Stimulated activated CD4-positive, alpha-beta T cell treated with anti-CD3 and anti-CD28 coated beads, Interleukin-4, amount 100 ng/mL, for 48 hours (primary cell): Measurements from ENCODE around the gene ZFHX3.
"Not testable (repeated sequence)": the region's sequence is repeated elsewhere in the genome, so short reads cannot be mapped to it uniquely, and the experiment has no call there.

ENCODE experiments used
- DNase-seq, 2 donors: peaks; one replicate each; pipeline ENCODE4 v3.0.0-alpha.2; 2020; ENCODE audit warnings: low read depth in 2 of 2

Gene ZFHX3

DNA sequence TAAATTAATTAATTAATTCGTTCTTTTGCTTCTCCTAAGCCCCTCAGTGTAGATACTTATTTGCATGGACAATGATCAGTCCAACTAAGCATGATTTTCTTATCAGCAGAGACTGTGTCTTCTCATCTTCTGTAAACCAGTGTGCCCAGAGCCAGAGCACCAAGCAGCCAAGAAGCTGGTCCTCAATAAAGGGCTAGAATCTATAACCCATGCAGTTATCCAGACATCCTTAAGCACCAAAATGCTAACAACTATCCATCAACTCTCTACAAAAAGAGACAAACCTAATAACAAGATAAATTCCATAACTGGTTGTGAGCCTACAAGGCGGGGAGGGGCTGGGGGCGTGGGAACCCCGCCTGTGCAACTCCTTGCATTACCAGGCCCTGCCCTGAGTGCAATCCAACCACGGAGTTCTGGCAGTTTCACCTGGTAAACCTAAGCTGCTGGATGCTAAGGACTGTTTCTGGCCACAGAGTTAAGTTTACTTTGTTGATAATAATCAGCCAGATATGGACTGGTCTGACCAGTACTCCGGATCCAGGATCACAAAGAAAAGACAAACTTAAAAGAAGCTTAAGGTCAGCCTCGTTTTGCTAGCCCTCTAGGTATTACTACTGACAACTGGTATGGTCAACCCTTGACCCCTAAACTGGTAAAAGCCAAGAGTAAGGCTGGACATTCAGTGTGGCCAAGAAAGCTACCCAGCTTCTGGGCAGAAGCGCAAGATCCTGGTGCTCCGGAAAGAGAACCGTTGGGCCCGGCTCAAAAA lies 51.5 kb downstream of the ZFHX3 start:
- DNase-seq, result no peak

- DNase-seq, result not testable (repeated sequence)
These were observed 52.1 kb downstream of the ZFHX3 start for GRCh38 chr16:72995882-72996270.

GRCh38 chr16:72995151-72995881 lies 52.6 kb downstream of the ZFHX3 start:
- peak in 1 of 2 donors; percentile 9 for DNase-seq

DNA sequence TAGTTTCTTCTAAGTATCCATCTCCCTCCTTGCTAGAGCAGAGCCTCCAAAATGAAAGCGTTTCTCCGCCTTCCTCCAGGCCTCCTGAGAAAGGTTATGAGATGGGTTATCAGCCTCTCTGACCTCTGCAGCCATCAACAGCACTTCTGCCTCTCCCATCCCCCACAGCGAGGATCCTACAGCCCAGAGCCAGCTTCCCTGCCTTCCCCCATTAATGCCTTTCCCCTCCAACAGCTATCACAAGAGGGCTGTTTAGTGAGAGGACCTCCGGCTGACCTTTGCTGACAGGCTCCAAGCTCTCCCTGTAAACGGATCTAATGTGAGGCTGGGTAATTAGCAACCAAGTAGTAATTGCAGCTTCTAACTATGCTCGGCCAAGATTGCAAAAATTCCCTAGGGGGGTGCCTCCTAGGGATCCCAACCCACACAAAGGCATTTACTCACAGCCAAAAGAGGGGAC lies 55.8 kb downstream of the ZFHX3 start:
- no peak for DNase-seq

GRCh38 chr16:72991644-72992043 lies 56.3 kb downstream of the ZFHX3 start:
- DNase-seq, result no peak

GRCh38 chr16:72991211-72991610 lies 56.7 kb downstream of the ZFHX3 start:
- DNase-seq, result no peak

DNA sequence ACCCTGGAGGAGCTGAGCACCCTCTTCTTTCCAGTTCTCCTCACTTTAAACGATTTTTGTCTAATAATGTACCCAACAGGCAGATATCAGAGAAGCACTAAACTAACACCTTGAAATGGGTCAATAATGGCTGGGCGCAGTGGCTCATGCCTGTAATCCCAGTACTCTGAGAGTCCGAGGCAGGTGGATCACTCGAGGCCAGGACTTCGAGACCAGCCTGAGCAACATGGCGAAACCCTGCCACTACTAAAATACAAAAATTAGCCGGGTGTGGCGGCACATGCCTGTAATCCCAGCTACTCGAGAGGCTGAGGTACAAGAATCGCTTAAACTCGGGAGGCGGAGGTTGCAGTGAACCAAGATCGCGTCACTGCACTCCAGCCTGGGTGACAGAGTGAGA lies 57.4 kb downstream of the ZFHX3 start:
- DNase-seq, result no peak

GRCh38 chr16:72989579-72990551 lies 58.1 kb downstream of the ZFHX3 start:
- DNase-seq, result no peak

DNA sequence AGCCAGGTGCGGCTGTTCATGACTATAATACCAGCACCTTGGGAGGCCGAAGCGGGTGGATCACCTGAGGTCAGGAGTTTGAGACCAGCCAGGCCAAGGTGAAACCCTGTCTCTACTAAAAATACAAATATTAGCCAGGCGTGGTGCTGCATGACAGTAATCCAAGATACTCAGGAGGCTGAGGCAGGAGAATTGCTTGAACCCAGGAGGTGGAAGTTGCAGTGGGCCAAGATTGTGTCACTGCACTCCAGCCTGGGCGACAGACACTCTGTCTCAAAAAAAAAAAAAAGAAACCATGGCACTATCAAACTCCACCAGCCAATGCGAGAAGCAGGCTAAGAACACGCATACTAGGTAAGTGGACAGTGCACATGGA lies 58.7 kb downstream of the ZFHX3 start:
- not testable (repeated sequence) for DNase-seq

DNA sequence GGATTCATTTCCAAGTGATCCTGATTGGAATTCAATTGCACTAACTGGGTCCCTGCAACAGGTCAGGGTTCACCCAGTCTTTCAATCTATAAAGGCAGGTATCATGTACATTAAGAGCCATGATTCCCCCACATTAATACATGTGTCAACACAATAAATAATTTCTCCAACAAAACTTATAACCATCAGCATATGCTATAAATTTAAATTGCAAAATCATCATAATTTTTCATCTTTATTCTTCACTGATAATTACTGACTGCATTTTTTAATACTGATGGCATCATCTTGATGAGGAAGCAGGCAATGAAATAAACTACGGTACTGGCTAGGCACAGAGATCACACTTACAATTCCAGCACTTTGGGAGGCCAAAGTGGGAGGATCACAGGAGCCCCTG lies 59.4 kb downstream of the ZFHX3 start:
- no peak for DNase-seq

DNA sequence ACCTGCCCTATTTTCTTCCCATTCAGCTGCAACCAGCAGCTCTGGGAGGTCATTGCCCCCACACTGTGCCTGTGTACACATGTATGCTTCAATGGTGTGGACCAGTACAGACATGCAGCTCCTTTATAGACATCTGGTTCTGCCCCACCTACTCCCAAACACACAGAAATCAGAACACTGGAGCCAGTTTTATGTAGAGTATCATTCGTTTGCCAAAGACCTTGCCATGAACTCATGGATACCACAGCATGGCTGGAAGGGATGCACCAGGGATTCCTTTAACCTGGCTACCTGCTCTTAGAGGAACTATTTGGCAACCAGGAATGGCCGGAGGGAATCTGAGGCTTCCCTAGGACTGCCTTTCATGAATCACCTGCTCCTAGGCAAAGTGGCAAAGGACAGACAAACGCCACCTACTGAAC lies 60.4 kb downstream of the ZFHX3 start:
- DNase-seq, result no peak

DNA sequence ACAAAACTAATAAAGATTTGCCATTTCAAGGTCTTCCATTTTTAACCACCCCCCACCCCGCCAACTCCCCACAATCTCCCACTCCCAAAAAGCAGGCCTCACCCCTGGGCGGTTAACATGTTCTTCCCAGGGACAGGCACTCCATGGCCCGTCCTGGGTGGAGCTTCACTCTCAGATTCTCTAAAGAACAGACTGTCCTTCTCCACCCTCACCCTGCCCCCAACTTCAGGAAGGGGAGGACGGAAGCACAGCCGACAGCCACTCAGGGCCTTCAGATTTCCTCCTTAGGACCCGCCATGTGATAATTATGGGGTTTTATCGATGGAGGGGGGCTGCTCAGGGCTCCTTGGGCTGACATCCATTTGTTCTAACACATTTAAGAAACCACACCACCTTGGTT lies 61.9 kb downstream of the ZFHX3 start:
- no peak for DNase-seq

GRCh38 chr16:72985148-72985941 lies 62.6 kb downstream of the ZFHX3 start:
- no peak for DNase-seq

DNA sequence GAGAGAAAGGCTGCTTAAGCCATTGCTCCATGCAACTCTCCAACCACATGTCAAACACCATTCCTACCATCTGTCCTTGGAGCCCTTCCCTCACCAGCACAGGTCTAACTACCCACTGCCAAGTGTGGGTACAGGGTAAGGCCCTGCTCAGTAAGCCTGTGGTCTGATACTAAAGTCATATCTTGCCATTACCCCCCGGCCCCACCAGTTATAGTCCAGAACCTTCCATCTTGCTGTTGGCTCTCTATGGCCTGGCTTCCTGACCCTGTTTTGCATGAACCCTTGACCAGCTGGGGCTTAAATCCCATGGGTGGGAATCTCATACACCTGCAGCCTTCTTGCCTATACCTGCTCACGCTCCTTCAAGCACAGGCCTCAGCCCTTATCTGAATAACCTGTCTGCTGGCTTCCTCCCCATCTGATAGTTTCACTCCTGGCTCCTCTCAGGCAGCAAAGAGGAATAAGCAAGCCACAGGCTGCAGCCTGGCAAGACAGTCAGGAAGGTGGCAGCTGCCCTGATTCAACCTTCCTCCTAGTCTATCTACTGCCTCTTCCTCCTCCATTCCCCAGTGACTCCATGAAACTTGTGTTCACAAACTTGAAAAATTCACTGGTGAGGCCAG lies 64.1 kb downstream of the ZFHX3 start:
- DNase-seq, result no peak

- DNase-seq, result no peak
These were observed 64.7 kb downstream of the ZFHX3 start for GRCh38 chr16:72983241-72983640.

- no peak for DNase-seq
These were observed 68.0 kb downstream of the ZFHX3 start for GRCh38 chr16:72979974-72980373.

- DNase-seq, result no peak
These were observed 69.7 kb downstream of the ZFHX3 start for GRCh38 chr16:72978212-72978611.

GRCh38 chr16:72977127-72977526 lies 70.8 kb downstream of the ZFHX3 start:
- DNase-seq, result no peak

GRCh38 chr16:72976438-72977064 lies 71.4 kb downstream of the ZFHX3 start:
- no peak for DNase-seq

DNA sequence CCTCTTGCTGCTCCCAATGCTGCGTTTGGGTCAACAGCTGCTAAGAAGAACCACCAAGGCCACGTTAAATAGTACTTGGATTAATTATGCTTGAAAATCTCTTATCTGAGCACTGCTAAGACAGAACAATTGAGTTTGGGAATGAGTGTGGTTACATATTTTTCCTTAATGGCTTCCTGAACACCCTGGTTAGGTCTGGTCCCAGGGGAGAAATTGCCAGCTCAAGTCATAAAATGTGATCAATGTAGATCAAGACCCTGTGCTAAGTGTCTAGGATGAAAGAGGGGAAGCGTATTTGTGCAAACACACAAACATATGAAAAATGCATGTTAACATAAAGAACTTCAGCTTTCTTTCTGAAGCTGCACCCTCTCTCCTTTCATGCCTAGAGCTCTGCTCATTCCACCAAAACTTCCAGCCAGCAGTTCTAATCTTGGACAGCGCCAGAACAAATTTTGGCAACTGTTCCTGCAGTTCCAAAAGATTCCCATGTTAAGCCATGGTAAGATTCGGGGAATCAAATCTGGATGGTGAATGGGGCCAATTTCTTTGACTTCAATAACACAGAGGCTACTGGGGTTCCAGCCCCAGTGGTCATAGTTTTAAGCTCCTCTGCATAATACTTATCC lies 72.0 kb downstream of the ZFHX3 start:
- DNase-seq, result no peak
